Cortex of kidney (tissue), 1 donor: ENCODE measurements around the gene HEG1.

Experiments
- DNase-seq: peaks from one replicate; lab custom pipeline; 2025; lab: John Stamatoyannopoulos, UW

HEG1 gene

DNA sequence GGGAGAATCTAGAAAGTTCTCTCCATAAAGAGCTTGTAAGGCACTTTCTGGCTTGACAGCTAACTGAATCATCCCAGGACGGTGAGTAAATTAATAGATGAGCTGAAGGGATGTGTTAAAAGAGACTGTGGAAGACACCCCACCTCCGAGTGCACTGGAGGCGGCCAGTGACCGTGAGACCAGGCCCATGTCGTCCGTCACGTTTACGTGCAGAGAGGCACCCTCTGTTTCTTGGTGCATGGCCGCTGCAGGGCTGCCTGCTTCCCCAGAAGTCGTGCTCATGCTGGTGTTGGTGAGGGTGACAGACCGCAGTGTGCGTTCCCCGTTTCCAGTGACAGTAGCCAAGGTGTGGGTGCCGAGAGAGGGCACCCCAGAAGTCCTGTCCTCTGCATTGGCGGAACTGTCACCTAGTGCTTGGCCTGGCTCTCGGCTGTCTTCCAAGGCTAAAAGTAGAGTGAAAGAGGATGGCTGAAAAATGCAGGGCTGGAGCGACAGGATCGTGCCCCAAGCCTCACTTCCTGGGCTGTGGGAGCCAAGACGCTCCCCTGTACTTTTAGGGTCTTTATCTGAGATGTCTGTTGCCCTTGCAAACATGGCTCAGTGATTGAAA lies 41.1 kb downstream of the HEG1 start:
- no peak for DNase-seq

DNA sequence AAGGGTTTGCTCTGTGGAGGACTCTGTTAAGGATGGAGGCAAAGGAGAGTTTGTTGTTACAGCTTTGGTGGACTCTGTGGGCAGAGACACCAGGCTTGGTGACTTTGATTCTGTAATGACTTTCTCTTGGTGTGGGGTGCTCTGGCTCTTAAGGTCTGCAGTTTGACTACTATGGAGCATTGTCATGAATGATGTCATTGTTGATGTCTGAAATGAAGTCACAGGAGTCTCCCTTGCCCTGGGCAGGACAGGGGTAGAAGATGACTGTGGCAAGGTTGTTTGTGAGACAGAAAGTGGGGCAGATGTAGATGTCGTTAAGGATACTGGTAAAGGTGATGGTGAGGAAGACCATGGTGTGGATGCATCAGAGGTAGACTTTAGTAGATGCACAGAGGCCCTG lies 42.7 kb downstream of the HEG1 start:
- DNase-seq: no peak

DNA sequence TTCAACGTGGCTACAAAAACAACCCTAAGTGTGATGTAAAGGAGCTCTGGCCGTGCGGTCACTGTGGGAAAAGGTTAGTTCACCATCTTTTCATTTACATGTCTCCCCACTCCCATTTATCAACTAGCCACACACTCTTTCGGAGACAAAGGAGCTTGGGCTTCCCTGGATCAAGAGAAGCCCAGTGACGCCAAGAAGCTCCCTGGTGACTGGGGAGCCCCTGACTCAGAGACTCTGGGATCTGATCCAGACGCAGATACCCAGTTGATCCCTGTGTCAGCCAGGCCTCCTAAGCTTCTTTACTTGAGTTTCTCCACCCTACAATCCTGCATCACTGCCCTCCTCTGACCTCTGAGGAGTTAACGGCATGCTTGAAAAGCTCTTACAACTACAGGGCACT lies 43.9 kb downstream of the HEG1 start:
- no peak for DNase-seq

DNA sequence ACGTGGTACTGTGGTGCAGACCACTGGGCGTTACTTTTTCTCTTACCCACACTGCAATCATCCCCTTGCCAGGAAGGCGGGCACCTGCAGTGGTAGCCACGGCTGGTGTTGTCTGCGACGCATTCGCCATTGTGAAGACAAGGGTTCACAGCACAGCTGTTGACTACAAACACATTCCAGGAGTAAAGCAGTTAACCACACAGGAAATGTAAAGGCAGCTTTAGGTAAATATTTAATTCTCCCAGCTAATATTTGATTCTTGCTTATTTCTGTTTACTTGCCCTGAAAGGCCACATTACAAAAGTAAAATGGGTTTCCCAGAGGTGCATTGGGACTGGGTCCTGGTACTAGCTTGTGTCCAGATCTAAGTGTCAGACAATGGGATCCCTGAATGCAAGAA lies 45.4 kb downstream of the HEG1 start:
- DNase-seq: no peak

DNA sequence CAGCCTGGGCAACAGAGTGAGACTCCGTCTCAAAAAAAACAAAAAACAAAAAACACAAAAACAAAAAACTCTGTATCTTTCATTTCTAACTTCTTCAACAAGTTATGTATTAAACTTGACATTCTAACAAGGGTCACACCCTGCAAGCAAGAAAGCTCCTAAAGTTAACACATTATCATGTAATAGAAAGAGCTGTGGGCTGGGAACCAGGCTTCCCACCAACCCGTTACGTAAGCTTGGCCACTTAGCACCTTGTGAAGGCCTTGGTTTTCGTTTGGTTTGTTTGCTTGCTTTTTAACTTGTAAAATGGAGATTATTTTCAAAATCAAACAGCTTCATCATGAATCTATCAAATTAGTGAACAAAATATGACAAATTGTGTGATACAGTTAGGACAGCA lies 47.0 kb downstream of the HEG1 start:
- no peak for DNase-seq

DNA sequence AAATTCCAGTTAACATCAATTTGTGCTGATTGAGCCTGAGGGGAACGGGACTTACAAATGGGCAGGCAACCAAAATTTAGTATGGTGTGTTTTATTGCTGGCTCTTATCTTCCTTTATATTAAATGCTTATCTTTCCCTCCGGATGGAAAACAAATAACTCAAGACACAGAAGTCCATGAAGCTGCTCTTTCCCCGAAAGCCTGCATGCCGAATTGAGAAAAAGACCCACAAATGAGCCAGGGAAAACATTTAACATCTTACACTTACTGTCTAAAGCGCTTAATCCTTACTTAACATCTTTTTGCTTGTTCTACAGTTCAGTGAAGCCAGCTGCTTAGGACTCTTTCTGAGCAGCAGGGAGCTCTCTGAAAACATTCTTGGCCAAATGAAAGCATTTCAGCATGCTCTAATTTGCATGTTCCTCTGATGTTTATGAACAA lies 49.5 kb downstream of the HEG1 start:
- DNase-seq: no peak

DNA sequence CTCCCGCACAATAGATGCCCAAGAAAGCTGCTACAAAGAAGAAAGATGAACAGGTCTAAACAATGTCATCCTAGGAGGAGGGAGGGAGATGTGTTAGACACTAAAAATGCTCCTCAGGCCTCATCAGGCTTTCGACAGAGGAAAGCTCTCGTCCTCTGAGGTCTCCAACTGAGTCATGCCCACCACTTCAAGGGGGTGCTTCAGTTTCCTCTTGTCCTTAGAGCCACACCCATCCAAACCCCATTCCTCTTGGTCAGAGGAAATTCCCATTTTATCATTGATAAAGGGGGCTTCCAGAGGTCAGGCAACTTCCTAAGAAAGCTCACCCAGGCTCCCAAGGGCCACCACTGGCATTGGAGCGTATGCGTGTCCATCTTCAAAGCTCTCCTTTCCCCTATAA lies 50.1 kb downstream of the HEG1 start:
- DNase-seq: no peak

DNA sequence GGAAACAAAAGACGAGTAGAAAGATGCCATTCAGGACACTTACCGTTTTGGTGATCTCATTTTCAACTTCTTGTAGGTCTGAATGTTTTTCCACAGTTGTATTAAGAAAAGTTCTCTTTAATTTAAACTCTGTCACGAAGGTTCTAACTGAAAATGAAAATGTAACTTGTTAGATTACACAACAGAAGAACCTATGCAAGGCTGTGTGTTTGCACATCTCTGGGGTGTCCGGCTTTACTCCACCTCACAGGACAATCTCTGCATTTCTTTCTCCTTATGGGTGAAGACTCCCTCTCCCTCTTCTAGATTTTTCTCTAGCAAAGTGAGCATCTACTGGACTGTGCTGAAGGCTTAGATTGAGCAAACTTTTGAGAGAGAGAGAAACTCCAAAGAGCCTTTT lies 50.6 kb downstream of the HEG1 start:
- DNase-seq: no peak

DNA sequence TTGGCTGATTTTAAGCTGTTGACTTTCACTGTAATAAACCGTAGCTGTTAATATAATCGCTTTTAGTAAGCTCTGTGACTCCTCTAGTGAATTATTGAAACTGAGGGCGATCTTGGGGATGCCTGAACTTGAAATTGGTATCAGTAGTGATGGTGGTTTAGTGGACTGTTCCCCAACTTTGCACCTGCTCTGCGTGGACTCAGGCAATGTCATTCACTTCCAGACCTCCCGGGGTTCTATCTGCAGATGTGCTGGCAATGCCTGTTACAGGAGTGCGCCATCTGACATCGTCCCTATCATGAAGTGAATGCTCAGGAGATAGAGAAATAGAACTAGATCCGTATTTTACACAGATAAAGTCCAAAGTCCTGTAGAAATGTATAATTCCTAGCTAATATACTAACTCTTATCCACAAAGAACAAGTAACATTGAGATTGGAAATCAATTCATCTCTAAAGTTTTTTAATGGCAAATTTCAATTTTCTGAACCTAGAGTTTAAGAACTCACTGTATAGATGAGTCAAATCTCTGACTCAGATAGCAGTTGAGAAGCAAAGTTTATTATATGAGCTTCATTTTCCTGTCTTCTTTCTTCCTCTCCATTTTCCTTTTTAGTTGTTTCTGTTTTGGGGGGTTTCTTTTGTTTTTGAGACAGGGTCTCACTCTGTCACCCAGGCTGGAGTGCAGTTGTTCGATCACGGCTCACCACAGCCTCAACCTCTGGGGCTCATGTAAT lies 51.8 kb downstream of the HEG1 start:
- no peak for DNase-seq

DNA sequence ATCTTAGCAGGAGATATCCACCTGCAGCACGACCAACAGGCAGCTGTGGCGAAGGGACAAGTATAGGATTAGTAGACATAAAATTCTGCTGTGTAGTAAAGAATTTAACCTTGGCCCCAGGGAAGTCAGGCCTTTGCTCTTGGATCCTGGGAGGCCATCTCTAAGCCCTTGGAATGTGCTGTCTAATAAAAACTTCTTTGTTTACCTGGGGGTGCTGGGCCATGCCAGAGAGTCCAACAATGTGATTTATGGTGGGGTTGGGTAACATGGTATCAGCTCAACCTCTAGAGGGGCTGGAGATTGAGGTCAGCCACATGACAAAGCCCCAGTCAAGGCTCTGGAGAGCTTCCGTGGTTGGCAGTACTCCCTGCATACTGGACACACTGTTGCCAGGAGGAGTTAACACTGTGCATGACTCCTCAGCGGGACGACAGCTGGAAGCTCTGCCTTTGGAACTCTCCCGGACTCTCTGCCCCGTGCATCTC lies 52.4 kb downstream of the HEG1 start:
- DNase-seq: no peak

DNA sequence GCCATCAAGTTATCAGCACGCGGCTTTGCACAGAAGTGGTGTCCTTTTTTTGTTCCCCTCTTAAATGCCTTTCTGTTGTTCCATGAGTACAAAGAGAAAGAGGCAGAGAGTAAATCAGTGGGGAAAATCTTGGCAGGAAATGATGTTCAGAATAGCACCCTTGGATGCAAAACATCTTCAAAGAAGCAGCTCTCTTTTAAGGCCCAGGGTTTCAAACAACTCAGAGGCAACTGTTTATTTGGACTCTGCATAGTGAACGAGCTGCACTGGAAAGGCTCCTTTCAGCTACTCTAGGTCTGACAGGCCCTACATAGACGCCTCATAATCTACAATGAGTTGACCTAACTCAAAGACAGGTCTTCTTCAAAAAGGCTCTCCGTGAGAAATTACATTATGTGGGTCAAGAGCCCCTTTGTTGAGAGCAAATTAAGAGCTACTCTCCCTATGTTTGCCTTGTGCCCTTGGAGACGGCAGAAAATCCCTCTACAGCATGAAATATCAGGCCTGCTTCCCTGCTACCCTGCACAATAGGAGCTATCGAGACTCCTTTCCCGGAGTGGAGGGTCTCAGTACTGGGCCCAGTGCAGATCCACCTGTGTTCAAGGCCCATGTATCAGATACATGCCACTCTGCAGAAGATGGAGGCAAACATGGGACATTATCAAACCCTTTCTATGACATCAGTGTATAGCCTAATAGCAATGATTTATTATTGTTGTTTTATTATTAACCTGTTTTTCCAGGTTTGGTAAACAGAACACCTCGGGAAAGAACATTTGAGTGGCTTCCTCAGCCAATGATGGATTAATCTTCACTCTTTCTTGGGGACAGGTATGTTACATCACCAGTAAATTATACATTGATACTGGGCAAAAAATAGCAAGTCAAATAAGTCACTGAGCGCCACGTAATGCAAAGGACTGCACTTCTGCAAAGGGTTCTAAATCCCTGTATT lies 53.1 kb downstream of the HEG1 start:
- DNase-seq: no peak

DNA sequence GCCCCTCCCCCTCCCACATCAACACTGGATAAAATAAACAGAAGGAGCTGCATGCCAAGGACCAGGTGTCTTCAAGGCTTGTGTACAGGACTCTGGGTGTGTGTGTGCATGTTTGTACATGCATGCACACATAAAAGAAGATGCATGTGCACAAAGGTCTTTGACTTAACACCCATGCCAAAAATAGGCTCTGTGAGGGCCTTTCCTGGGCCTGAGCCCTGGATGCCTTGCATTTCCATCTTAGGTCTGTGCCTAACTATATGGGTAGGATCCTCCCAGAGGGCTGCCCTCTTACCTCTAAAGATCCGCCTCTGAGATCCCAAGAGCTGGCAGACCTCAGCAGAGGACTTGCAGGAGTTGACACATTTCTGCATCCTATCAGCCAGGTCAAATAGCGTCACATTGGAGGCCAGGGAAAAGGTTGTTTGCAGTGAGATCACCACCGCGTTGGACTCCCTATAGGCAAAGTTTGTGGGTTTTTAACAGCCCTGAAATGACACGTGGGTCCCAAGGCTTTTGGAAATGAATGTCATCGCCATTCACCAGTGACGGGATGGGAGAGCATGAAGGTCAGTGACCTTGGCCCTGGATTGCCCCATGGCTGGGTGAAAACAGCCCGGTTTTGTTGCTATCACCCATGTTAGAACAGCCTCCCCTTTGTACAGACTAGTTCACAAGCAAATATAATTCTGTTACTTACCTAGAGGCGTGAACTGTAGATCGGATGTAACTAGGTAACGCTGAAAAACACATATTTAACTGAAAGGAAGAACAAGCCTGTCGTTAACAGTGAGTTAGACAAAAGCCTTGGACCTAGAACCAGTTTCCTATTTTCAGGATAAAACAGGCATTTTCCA lies 54.0 kb downstream of the HEG1 start:
- no peak for DNase-seq

DNA sequence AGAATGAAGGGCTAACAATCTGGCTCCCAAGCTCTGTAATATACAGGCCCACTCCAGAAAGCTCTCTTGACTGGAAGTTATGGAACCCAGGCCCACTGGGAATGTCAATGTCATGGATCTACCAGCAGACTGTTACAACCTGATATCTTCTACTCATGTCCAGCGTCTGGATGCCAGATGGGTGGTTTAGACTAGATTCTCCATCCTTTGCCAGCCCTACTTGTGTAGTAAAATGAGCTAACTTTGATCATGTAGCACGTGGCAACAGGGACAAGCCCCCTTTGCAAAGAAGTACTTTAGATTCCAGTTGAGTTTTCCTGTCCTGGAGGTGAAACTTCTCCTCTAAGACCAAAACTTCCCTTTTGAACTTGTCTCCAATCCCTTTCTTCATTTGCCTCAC lies 55.1 kb downstream of the HEG1 start:
- DNase-seq: no peak

DNA sequence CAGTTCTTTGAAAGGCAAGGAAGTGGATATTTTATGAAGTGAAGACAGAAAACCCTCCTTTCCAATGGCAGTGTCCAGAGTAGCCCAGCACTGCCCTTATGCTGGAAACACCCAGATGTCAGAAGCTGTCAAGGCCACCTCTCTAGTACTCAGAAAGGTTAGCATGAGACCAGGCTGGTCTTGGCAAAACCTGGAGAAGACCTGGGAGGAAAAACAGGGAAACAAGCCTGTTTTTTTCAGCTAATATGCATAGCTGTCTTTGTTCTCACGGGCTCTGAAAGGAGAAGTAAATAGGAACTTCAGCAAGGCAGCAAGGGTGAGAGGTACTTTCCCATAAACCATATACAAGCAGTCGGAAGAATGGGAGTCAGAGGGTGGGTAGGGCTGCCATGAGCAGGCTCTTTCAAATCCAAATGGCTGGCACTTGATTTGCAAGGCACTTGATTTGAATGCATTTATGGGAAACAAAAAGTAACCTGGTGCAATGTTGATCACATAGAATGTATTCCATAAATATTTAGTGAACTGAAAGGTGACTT lies 55.8 kb downstream of the HEG1 start:
- DNase-seq: no peak

DNA sequence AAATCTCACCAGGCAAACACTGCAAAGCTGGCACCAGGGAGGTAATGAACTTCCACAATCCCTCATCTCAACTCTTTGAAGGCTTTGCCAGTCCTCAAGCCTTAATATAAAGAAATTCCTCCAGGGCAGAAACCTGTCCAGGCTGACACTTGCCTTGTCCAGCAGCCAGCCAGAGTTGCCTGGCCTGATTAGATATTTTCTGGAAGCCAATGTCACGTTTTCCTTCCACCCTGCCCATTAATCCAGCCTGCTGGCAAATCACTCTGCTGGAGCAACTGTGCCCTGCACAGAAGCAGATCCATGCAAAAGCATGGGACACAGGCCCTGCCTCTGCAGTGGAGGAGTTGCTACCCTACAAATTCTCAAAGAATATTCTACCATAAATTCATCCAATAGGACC lies 56.5 kb downstream of the HEG1 start:
- DNase-seq: no peak

DNA sequence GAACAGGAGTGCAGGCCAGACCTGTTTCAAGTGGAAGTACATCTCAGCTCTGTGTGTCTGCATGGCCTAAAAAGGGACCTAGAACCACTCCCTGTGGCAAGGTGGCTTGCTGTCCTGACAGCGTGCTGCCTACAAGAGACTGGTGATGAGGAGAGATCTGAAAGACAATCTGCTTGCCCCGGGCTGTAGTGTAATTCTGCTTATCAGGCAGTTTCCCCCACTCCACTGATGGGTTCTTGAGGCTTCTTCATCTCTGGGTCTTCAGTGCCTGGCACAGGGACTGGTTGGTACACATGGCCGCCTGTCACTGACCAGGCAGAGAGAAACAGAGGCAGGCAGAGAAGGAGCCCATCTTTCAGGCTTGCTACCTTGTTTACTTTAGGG lies 57.6 kb downstream of the HEG1 start:
- no peak for DNase-seq

DNA sequence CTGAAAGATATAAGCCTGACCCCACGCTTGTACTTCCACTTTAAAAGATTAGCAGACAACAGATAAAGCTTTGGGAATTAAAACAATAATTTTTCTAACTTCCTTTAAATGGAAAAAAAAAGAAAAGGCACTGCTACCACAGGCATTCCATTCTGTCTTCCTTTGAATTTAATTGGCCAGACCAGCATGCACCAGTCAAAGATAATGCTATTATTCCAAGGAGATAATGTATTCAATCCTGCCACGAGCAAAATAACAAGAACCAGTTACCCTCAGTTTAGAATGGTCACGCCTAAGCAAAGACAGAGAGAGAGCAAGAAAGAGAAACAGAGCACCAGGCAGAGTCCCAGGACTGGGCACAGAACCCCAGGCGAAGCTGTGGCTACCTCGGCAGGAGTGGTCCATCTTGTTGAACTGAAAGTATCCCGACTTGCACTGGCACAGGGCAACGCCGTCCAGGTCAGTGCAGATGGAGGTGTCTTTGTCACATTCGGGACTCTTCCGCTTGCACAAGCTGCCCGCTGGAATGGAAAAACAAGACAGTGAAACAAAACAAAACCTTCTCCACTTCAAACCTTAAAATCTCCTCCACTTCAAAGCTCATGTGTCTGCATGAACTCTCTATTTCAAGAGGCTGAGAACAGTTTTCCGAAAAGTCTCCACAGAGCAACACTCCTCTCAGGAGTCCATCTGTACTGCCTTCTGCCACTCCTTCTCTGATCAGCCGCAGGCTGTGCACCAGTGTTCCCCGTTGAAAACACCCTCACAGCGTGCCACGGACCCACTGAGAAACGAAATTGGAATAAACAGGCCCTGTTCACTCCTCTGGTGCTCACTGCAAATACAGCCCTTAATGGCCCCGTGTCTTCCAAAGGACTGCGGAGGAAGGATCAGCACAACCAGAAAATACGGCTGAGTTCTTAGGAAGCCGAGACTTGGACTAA lies 58.2 kb downstream of the HEG1 start:
- DNase-seq: no peak

DNA sequence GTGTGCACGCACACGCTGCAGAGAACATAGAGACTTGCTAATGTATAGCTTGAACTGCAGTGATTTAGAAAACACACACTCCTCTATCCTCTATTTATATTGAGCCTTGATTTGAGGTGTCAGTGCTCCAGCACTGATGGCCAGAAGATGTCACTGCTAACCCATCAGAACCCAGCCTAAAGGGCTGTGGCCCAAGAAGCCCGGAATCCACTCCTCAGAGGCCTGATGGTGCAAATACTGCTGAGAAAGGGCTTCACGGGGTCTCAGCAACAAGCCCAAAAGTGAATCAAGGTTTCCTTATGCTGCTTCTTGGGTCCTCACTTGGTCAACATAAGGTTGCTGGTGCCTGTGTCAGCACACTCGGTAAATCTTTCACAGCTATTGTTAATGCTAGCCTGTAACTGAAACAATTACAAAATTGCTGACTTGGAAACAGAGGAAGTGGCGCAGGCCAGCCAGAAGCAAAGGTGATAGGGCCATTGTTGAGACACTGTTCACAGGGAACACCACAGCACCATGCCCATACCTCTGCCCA lies 60.3 kb downstream of the HEG1 start:
- DNase-seq: no peak

DNA sequence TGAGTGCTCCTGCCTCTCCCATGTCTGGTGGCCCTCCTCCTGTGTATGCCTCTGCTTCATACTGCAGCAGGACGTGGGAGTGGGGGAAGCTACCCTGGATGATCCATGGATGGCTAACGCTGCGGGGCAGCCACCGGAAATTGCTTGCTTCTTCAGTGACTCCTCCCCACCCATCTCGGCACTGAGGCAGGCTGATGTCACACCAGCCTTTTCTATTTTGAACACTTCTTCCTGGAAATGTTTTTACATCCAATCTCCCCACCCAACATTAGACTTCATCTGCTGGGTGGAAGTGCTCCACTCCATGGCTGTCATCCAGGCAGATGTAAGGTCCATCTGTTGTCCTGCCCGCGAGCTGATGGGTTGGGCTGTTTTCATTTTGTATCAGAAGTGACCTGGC lies 62.3 kb downstream of the HEG1 start:
- DNase-seq: no peak

DNA sequence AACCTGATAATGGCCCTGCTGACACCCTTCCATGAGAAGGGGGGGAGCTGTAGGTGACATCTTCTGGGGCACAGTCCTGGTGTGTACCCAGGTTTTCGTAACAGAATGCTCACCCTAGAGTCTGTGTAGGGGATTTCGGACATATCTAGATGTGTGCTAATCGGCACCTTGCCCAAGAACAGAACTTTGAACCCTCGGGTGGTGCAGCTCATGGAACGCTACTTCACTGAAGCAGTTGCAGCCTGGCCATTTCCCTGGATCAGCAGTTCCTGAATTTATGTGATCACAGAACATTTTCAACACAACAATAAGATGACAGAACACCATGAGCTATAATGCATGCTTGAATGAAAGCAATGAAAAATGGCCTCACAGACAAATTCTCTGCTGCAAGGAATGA lies 63.8 kb downstream of the HEG1 start:
- DNase-seq: no peak
